Activated naive CD8-positive, alpha-beta T cell treated with anti-CD3 and anti-CD28 coated beads, Interleukin-2, amount 50 U/mL, for 24 hours (primary cell): Measurements from ENCODE around the gene PPDPF.

Experiments used
- ATAC-seq: fragments of 150-1000 bp; cut with Tn5 transposase; one replicate; pipeline ENCODE4 v1.10.0; 2021
- DNase-seq: peaks from one replicate; pipeline ENCODE4 v3.0.0; 2021
- H3K27ac Mint-ChIP-seq: one replicate; pipeline ENCODE4 v1.8.0; 2021; ENCODE audit warnings: mild to moderate bottlenecking, mixed read lengths
- H3K27me3 Mint-ChIP-seq: one replicate; pipeline ENCODE4 v1.8.0; 2021; ENCODE audit warnings: mixed read lengths
- H3K36me3 Mint-ChIP-seq: one replicate; pipeline ENCODE4 v1.8.0; 2021; ENCODE audit warnings: low read depth, mixed read lengths
- H3K4me1 Mint-ChIP-seq: one replicate; pipeline ENCODE4 v1.8.0; 2021; ENCODE audit warnings: mixed read lengths
- H3K4me3 Mint-ChIP-seq: one replicate; pipeline ENCODE4 v1.8.0; 2021; ENCODE audit warnings: mild to moderate bottlenecking, moderate library complexity, mixed read lengths
- H3K9me3 Mint-ChIP-seq: one replicate; pipeline ENCODE4 v1.8.0; 2021; ENCODE audit warnings: mixed read lengths

PPDPF gene

GRCh38 chr20:63531686-63532448 is 11.3 kb downstream of the PPDPF start:
- no peak for ATAC-seq
- Mint-ChIP-seq H3K4me3 (no peak overlapping the region), H3K27ac (no peak overlapping the region), H3K9me3 (no peaks in the 10 kb centered on the region), H3K4me1 (peaks cover 4% of the 10 kb centered on the region), H3K36me3 (no peaks in the 10 kb centered on the region), H3K27me3 (no peaks in the 10 kb centered on the region)
- no peak for DNase-seq

GRCh38 chr20:63532449-63532971 is 11.9 kb downstream of the PPDPF start:
- no peaks in the 10 kb centered on the region for H3K9me3 Mint-ChIP-seq
- ATAC-seq (no peak), DNase-seq (no peak)
- no peaks in the 10 kb centered on the region for H3K36me3 Mint-ChIP-seq
- no peak overlapping the region for H3K4me3 Mint-ChIP-seq
- peaks cover 7% of the 10 kb centered on the region for H3K4me1 Mint-ChIP-seq
- no peaks in the 10 kb centered on the region for H3K27me3 Mint-ChIP-seq
- H3K27ac Mint-ChIP-seq: no peak overlapping the region

- Mint-ChIP-seq H3K4me1 (peaks cover 7% of the 10 kb centered on the region), H3K4me3 (no peak overlapping the region), H3K27me3 (no peaks in the 10 kb centered on the region), H3K27ac (no peak overlapping the region), H3K9me3 (no peaks in the 10 kb centered on the region), H3K36me3 (no peaks in the 10 kb centered on the region)
- ATAC-seq (no peak), DNase-seq (no peak)
Observed at GRCh38 chr20:63533388-63533787, 12.8 kb downstream of the PPDPF start.

GRCh38 chr20:63533871-63534393 is 13.4 kb downstream of the PPDPF start:
- Mint-ChIP-seq H3K27me3 (no peaks in the 10 kb centered on the region), H3K9me3 (no peaks in the 10 kb centered on the region), H3K27ac (no peak overlapping the region), H3K4me3 (no peak overlapping the region), H3K4me1 (peaks cover 7% of the 10 kb centered on the region), H3K36me3 (no peaks in the 10 kb centered on the region)
- ATAC-seq (no peak), DNase-seq (no peak)

- H3K4me3 Mint-ChIP-seq: no peak overlapping the region
- DNase-seq (no peak), ATAC-seq (no peak)
- no peaks in the 10 kb centered on the region for H3K27me3 Mint-ChIP-seq
- H3K9me3 Mint-ChIP-seq: no peaks in the 10 kb centered on the region
- H3K4me1 Mint-ChIP-seq: peaks cover 7% of the 10 kb centered on the region
- H3K36me3 Mint-ChIP-seq: no peaks in the 10 kb centered on the region
- no peak overlapping the region for H3K27ac Mint-ChIP-seq
Observed at GRCh38 chr20:63534427-63534830, 13.9 kb downstream of the PPDPF start.

- Mint-ChIP-seq H3K27me3 (no peaks in the 10 kb centered on the region), H3K27ac (no peak overlapping the region), H3K36me3 (no peaks in the 10 kb centered on the region), H3K9me3 (no peaks in the 10 kb centered on the region), H3K4me3 (no peak overlapping the region), H3K4me1 (peaks cover 8% of the 10 kb centered on the region)
- no peak for ATAC-seq
- DNase-seq: no peak
Observed at GRCh38 chr20:63534831-63535651, 14.5 kb downstream of the PPDPF start.

- Mint-ChIP-seq H3K4me3 (no peak overlapping the region), H3K27me3 (no peaks in the 10 kb centered on the region), H3K36me3 (no peaks in the 10 kb centered on the region), H3K4me1 (peaks cover 10% of the 10 kb centered on the region), H3K27ac (no peak overlapping the region), H3K9me3 (no peaks in the 10 kb centered on the region)
- no peak for DNase-seq
- no peak for ATAC-seq
Observed at GRCh38 chr20:63536241-63536977, 15.8 kb downstream of the PPDPF start.

- no peak for ATAC-seq
- H3K9me3 Mint-ChIP-seq: no peaks in the 10 kb centered on the region
- H3K27ac Mint-ChIP-seq: peak within 1 kb of the TSS; percentile 62
- no peak for DNase-seq
- peaks cover 10% of the 10 kb centered on the region for H3K4me1 Mint-ChIP-seq
- H3K27me3 Mint-ChIP-seq: no peaks in the 10 kb centered on the region
- H3K4me3 Mint-ChIP-seq: peak within 1 kb of the TSS; percentile 67
- no peaks in the 10 kb centered on the region for H3K36me3 Mint-ChIP-seq
Observed at GRCh38 chr20:63536997-63537524, 16.5 kb downstream of the PPDPF start, which contains the start of gene PTK6. PTK6 (minus strand) TSS chr20:63537376; CDS start chr20:63537314, 62 bp downstream.

- H3K4me3 Mint-ChIP-seq: peak overlapping the region; percentile 67
- H3K27ac Mint-ChIP-seq: peak overlapping the region; percentile 62
- H3K4me1 Mint-ChIP-seq: peaks cover 10% of the 10 kb centered on the region
- DNase-seq (peak; percentile 95), ATAC-seq (peak; percentile 97)
- H3K9me3 Mint-ChIP-seq: no peaks in the 10 kb centered on the region
- no peaks in the 10 kb centered on the region for H3K27me3 Mint-ChIP-seq
- H3K36me3 Mint-ChIP-seq: no peaks in the 10 kb centered on the region
Observed at GRCh38 chr20:63537525-63538203, 17.1 kb downstream of the PPDPF start.

- Mint-ChIP-seq H3K27me3 (no peaks in the 10 kb centered on the region), H3K4me1 (peaks cover 10% of the 10 kb centered on the region)
Observed at GRCh38 chr20:63538204-63539091, 17.9 kb downstream of the PPDPF start.

GRCh38 chr20:63539092-63539430 is 18.5 kb downstream of the PPDPF start:
- H3K36me3 Mint-ChIP-seq: no peaks in the 10 kb centered on the region
- no peak overlapping the region for H3K27ac Mint-ChIP-seq
- H3K4me1 Mint-ChIP-seq: peaks cover 10% of the 10 kb centered on the region
- ATAC-seq: no peak
- no peak for DNase-seq
- no peaks in the 10 kb centered on the region for H3K9me3 Mint-ChIP-seq
- H3K4me3 Mint-ChIP-seq: no peak overlapping the region
- peaks cover 2% of the 10 kb centered on the region for H3K27me3 Mint-ChIP-seq

More at GRCh38 chr20:63538204-63539091, 17.9 kb downstream of the PPDPF start:
- no peak for ATAC-seq
- H3K4me3 Mint-ChIP-seq: peak overlapping the region; percentile 24
- no peaks in the 10 kb centered on the region for H3K36me3 Mint-ChIP-seq
- no peaks in the 10 kb centered on the region for H3K9me3 Mint-ChIP-seq
- no peak for DNase-seq
- no peak overlapping the region for H3K27ac Mint-ChIP-seq

- H3K27ac Mint-ChIP-seq: no peak overlapping the region
- ATAC-seq (no peak), DNase-seq (no peak)
- peaks cover 10% of the 10 kb centered on the region for H3K4me1 Mint-ChIP-seq
- H3K9me3 Mint-ChIP-seq: no peaks in the 10 kb centered on the region
- no peak overlapping the region for H3K4me3 Mint-ChIP-seq
- H3K27me3 Mint-ChIP-seq: peaks cover 2% of the 10 kb centered on the region
- no peaks in the 10 kb centered on the region for H3K36me3 Mint-ChIP-seq
Observed at GRCh38 chr20:63539441-63540370, 19.1 kb downstream of the PPDPF start.
